Measurements from ENCODE around the gene C11orf24. TPM values are rescaled to one million over a fixed set of nuclear protein-coding genes. Genes with fewer than 3 reads are reported as not detected.
A peak's percentile ranks its signal among the peaks of the same experiment; 100 is the strongest.

Gene C11orf24
- total RNA-seq, 3 donors from 2014 or later (not counting 1 experiment from before 2014, with no cell fraction given), result 15.6 to 26.1 (median 17.7) TPM

DNA sequence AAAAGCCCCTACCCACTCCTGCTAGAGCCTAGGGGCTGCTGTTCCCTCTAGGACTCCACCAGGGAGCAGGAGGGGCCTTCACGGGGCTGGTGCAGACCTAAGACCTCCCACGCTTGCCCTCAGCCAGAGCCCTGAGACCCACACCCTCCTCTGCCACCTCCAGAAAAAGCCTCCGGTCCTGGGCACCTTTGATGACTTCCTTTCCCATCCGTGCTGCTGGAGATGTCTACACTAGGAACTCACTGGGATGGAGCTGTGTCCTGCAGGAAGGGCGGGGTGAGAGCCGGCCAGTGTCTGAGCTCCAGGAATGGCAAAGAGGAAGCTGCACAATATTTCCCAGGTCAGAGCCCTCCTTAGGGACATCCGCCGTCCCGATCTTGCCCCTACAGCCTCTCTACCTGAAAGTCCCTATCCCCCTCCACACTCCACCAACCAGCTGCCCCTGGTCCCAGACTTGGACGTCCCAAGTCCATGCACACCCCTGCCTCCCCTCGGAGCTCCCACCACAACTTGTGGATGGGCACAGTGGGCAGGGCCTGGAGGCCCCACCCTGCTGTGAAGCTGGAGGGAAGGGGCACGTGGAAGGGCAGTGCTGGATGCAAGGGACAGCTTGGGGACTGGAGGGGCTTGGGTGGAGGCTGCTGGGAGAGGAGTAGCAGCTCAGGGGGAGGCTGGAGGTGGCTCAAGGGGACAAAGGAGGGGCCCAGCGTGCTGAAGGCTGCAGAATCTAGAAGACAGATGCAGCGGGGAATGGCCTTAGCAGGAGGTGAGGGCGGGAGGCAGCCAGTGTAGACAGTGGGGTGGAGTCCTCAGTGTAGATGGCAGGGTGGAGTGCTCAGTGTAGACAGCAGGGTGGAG is 27.1 kb upstream of the C11orf24 start:
- Histone ChIP-seq H3K36me3 (ENCODE audit: control insufficient read depth, insufficient read depth, low read length) (no peaks in the 10 kb centered on the region), H3K9me3 (ENCODE audit: control insufficient read depth, insufficient read depth, low read length) (no peaks in the 10 kb centered on the region), H3K4me3 (ENCODE audit: low read length) (no peak overlapping the region), H3K27me3 (ENCODE audit: control insufficient read depth, insufficient read depth, low read length) (peaks cover 4% of the 10 kb centered on the region), H3K27ac (ENCODE audit: low read length) (no peak overlapping the region), H3K4me1 (ENCODE audit: control insufficient read depth, insufficient read depth, low read length) (peaks cover 10% of the 10 kb centered on the region)
- Mint-ChIP-seq H3K9me3 (no peaks in the 10 kb centered on the region), H3K36me3 (no peaks in the 10 kb centered on the region), H3K27ac (no peak overlapping the region), H3K4me1 (no peaks in the 10 kb centered on the region), H3K4me3 (no peak overlapping the region), H3K27me3 (ENCODE audit: low read depth in 2 of 2) (no peaks in the 10 kb centered on the region)
- TF ChIP-seq CTCF (IDR thresholded peaks at IDR 0.05), result no peak
- DNase-seq (no peak), ATAC-seq (no peak)
- intact Hi-C loops (cut with micrococcal nuclease), result no loop called here
- WGBS (ENCODE audit: insufficient coverage), result 76% methylated on average over 15 of the region's 15 CpGs

- H3K4me1 Mint-ChIP-seq, result no peaks in the 10 kb centered on the region
- intact Hi-C loops (cut with micrococcal nuclease), result loop anchor here (1.0 kb wide), 1 partner anchor 41 kb away; no protein-coding TSS in a partner anchor
- Histone ChIP-seq H3K27me3 (ENCODE audit: control insufficient read depth, insufficient read depth, low read length) (peaks cover 4% of the 10 kb centered on the region), H3K27ac (ENCODE audit: low read length) (no peak overlapping the region), H3K4me3 (ENCODE audit: low read length) (no peak overlapping the region), H3K36me3 (ENCODE audit: control insufficient read depth, insufficient read depth, low read length) (no peaks in the 10 kb centered on the region), H3K4me1 (ENCODE audit: control insufficient read depth, insufficient read depth, low read length) (peaks cover 10% of the 10 kb centered on the region), H3K9me3 (ENCODE audit: control insufficient read depth, insufficient read depth, low read length) (no peaks in the 10 kb centered on the region)
- no peaks in the 10 kb centered on the region for H3K27me3 Mint-ChIP-seq (ENCODE audit: low read depth in 2 of 2)
- no peak overlapping the region for H3K27ac Mint-ChIP-seq
- no peaks in the 10 kb centered on the region for H3K9me3 Mint-ChIP-seq
- peak; percentile 92 to 100 (median 100) for ATAC-seq
- TF ChIP-seq CTCF (IDR thresholded peaks at IDR 0.05), result peak; percentile 98
- no peaks in the 10 kb centered on the region for H3K36me3 Mint-ChIP-seq
- DNase-seq, result peak; percentile 80 to 82
- no peak overlapping the region for H3K4me3 Mint-ChIP-seq
- WGBS (ENCODE audit: insufficient coverage), result 30% methylated on average over 40 of the region's 40 CpGs
Measured at GRCh38 chr11:68297812-68298658, 26.3 kb upstream of the C11orf24 start.

DNA sequence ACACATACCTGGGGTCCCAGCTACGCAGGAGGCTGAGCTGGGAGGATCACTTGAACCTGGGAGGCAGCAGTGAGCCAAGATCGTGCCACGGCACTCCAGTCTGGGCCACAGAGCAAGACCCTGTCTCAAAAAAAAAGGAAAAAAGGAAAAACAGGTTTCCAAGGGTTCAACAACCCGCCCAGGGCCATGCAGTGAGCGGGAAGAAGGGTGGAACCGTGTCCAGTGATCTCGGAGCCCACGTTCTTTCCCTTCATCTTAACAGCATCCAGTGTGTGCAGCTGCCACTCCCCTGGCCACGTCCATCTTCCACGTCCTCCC is 25.7 kb upstream of the C11orf24 start:
- Histone ChIP-seq H3K27me3 (ENCODE audit: control insufficient read depth, insufficient read depth, low read length) (peaks cover 4% of the 10 kb centered on the region), H3K9me3 (ENCODE audit: control insufficient read depth, insufficient read depth, low read length) (no peaks in the 10 kb centered on the region), H3K4me3 (ENCODE audit: low read length) (no peak overlapping the region), H3K4me1 (ENCODE audit: control insufficient read depth, insufficient read depth, low read length) (peaks cover 10% of the 10 kb centered on the region), H3K27ac (ENCODE audit: low read length) (no peak overlapping the region), H3K36me3 (ENCODE audit: control insufficient read depth, insufficient read depth, low read length) (no peaks in the 10 kb centered on the region)
- H3K27ac Mint-ChIP-seq, result no peak overlapping the region
- DNase-seq, result no peak
- ATAC-seq, result no peak
- intact Hi-C loops (cut with micrococcal nuclease), result loop anchor here (1.0 kb wide), 1 partner anchor 40 kb away; no protein-coding TSS in a partner anchor
- no peak for TF ChIP-seq CTCF (IDR thresholded peaks at IDR 0.05)
- no peak overlapping the region for H3K4me3 Mint-ChIP-seq
- H3K4me1 Mint-ChIP-seq, result no peaks in the 10 kb centered on the region
- no peaks in the 10 kb centered on the region for H3K9me3 Mint-ChIP-seq
- H3K36me3 Mint-ChIP-seq, result no peaks in the 10 kb centered on the region
- 51% methylated on average over 10 of the region's 10 CpGs for WGBS (ENCODE audit: insufficient coverage)
- no peaks in the 10 kb centered on the region for H3K27me3 Mint-ChIP-seq (ENCODE audit: low read depth in 2 of 2)

All from natural killer cell (primary cell).